Gastroesophageal sphincter (tissue), 4 donors: ENCODE measurements around the gene ARNT2. TPM values are rescaled to one million over a fixed set of nuclear protein-coding genes. Genes with fewer than 3 reads are reported as not detected.

Experiments used
- ATAC-seq: fragments of 150-250 bp; one replicate; pipeline ENCODE4 v1.9.1; 2016; ENCODE audit warnings: mild to moderate bottlenecking, moderate library complexity
- H3K27ac ChIP-seq, 4 donors: fragments of 200-600 bp; sonication (generic) in 3 of 4; 1 replicate in 3 of 4; 2 replicates in 1 of 4; pipeline ENCODE4 v1.5.1; 2016 to 2019
- H3K27me3 ChIP-seq: fragments of 200-600 bp; sonication (generic); one replicate; pipeline ENCODE4 v1.5.1; 2019
- H3K36me3 ChIP-seq, 2 donors: fragments of 200-600 bp; sonication (generic); one replicate each; pipeline ENCODE4 v1.5.1; 2019; ENCODE audit warnings: control low read depth in 1 of 2
- H3K4me1 ChIP-seq, 3 donors: fragments of 200-600 bp; sonication (generic); 1 replicate in 2 of 3; 2 replicates in 1 of 3; pipeline ENCODE4 v1.5.1; 2016 to 2019; ENCODE audit warnings: control low read depth in 2 of 3
- H3K4me3 ChIP-seq, 2 donors: fragments of 200-600 bp; sonication (generic); one replicate each; pipeline ENCODE4 v1.5.1; 2019; ENCODE audit warnings: mild to moderate bottlenecking in 1 of 2, moderate library complexity in 1 of 2
- H3K9me3 ChIP-seq, 3 donors: fragments of 200-600 bp; sonication (generic); one replicate each; pipeline ENCODE4 v1.5.1; 2017 to 2019; ENCODE audit warnings: control low read depth in 2 of 3
- CTCF ChIP-seq, 4 experiments: fragments of 200-600 bp in 2 of 4; fragments of 450-650 bp in 2 of 4; sonication (generic) in 1 of 4; IDR thresholded peaks; one replicate each; pipeline ENCODE4 v1.5.1; 2017 to 2019; ENCODE audit warnings: antibody characterized with exemption in 4 of 4, mild to moderate bottlenecking in 2 of 4, moderate library complexity in 2 of 4
- EP300 ChIP-seq: sonication (generic); formaldehyde crosslinking; IDR thresholded peaks from one replicate; pipeline ENCODE4 v1.6.1; 2017; ENCODE audit warnings: antibody characterized with exemption, mild to moderate bottlenecking
- POLR2A ChIP-seq, 2 donors: fragments of 450-650 bp; IDR thresholded peaks; one replicate each; pipeline ENCODE4 v1.6.1; 2017; ENCODE audit warnings: antibody characterized with exemption in 2 of 2, mild to moderate bottlenecking in 2 of 2, moderate library complexity in 1 of 2
- POLR2AphosphoS5 ChIP-seq: sonication (generic); formaldehyde crosslinking; IDR thresholded peaks from one replicate; pipeline ENCODE4 v1.6.1; 2017; ENCODE audit warnings: antibody characterized with exemption
- WGBS, 2 donors: methylation state at CpG; one replicate each; pipeline ENCODE4 v1.1.5; 2018; ENCODE audit warnings: low coverage in 1 of 2; 5-methylcytosine and 5-hydroxymethylcytosine counted together
- total RNA-seq, 4 donors: library from RNA; depleted of rRNA; stranded (reverse); fragments of >200 nt; gene quantifications; one replicate each; pipeline ENCODE4 v1.1.0, GENCODE V29; 2016

The ARNT2 gene
- total RNA-seq, 4 donors from 2014 or later = 6.7 to 11.6 (median 9.4) TPM

- peaks cover 4 to 22% (median 8%) of the 10 kb centered on the region in 3 donors for H3K4me1 ChIP-seq
- TF ChIP-seq CTCF (IDR thresholded peaks at IDR 0.05) (no peak), POLR2A (IDR thresholded peaks at IDR 0.05) (no peak), EP300 (no peak), POLR2AphosphoS5 (no peak)
- H3K36me3 ChIP-seq = peaks cover 0 to 30% of the 10 kb centered on the region in 2 donors
- WGBS, 2 donors = 92 to 94% methylated on average over 2 of the region's 2 CpGs
- H3K4me3 ChIP-seq = no peak overlapping the region
- no peak for ATAC-seq
- H3K27ac ChIP-seq = no peak overlapping the region
- H3K9me3 ChIP-seq = peaks cover 0 to 16% (median 0%) of the 10 kb centered on the region in 3 donors
- no peaks in the 10 kb centered on the region for H3K27me3 ChIP-seq
These were observed 71.4 kb downstream of the ARNT2 start for GRCh38 chr15:80475572-80475971.

GRCh38 chr15:80476036-80476435 is 71.9 kb downstream of the ARNT2 start:
- H3K4me1 ChIP-seq = peaks cover 4 to 27% (median 11%) of the 10 kb centered on the region in 3 donors
- no peaks in the 10 kb centered on the region for H3K27me3 ChIP-seq
- peaks cover 0 to 25% of the 10 kb centered on the region in 2 donors for H3K36me3 ChIP-seq
- TF ChIP-seq CTCF (IDR thresholded peaks at IDR 0.05) = no peak
- TF ChIP-seq EP300 = no peak
- TF ChIP-seq POLR2A (IDR thresholded peaks at IDR 0.05) = no peak
- TF ChIP-seq POLR2AphosphoS5 = no peak
- peaks cover 0 to 16% (median 0%) of the 10 kb centered on the region in 3 donors for H3K9me3 ChIP-seq
- 94 to 98% methylated on average over 6 of the region's 6 CpGs for WGBS, 2 donors
- no peak overlapping the region for H3K27ac ChIP-seq
- no peak overlapping the region for H3K4me3 ChIP-seq
- ATAC-seq = no peak

GRCh38 chr15:80478075-80478474 is 73.9 kb downstream of the ARNT2 start:
- H3K27me3 ChIP-seq = no peaks in the 10 kb centered on the region
- peaks cover 0 to 22% of the 10 kb centered on the region in 2 donors for H3K36me3 ChIP-seq
- TF ChIP-seq CTCF (IDR thresholded peaks at IDR 0.05) (no peak), EP300 (no peak), POLR2A (IDR thresholded peaks at IDR 0.05) (no peak), POLR2AphosphoS5 (no peak)
- no peak overlapping the region for H3K27ac ChIP-seq
- ATAC-seq = no peak
- H3K9me3 ChIP-seq = peaks cover 0 to 16% (median 0%) of the 10 kb centered on the region in 3 donors
- 80% methylated on average over 2 of the region's 3 CpGs; no CpG with 5 or more reads in 1 of the 2 donors for WGBS, 2 donors
- no peak overlapping the region for H3K4me3 ChIP-seq
- peaks cover 4 to 47% (median 23%) of the 10 kb centered on the region in 3 donors for H3K4me1 ChIP-seq

GRCh38 chr15:80479191-80479590 is 75.0 kb downstream of the ARNT2 start:
- Histone ChIP-seq H3K27me3 (no peaks in the 10 kb centered on the region), H3K27ac (peak overlapping the region in 2 of 4 donors; percentile 72 to 75), H3K36me3 (peaks cover 0 to 22% of the 10 kb centered on the region in 2 donors), H3K9me3 (peaks cover 0 to 16% (median 0%) of the 10 kb centered on the region in 3 donors), H3K4me3 (no peak overlapping the region), H3K4me1 (peaks cover 4 to 58% (median 31%) of the 10 kb centered on the region in 3 donors)
- ATAC-seq = no peak
- TF ChIP-seq CTCF (IDR thresholded peaks at IDR 0.05) (no peak), POLR2AphosphoS5 (no peak), EP300 (no peak), POLR2A (IDR thresholded peaks at IDR 0.05) (no peak)
- 89 to 95% methylated on average over 1 of the region's 1 CpG for WGBS, 2 donors

GRCh38 chr15:80480171-80480811 is 76.1 kb downstream of the ARNT2 start:
- H3K9me3 ChIP-seq = peaks cover 0 to 11% (median 0%) of the 10 kb centered on the region in 3 donors
- 51 to 57% methylated on average over 4 to 5 of the region's 6 CpGs for WGBS, 2 donors
- peak; percentile 63 for ATAC-seq
- peaks cover 6 to 69% (median 40%) of the 10 kb centered on the region in 3 donors for H3K4me1 ChIP-seq
- TF ChIP-seq POLR2AphosphoS5 = no peak
- no peak for TF ChIP-seq POLR2A (IDR thresholded peaks at IDR 0.05)
- no peak for TF ChIP-seq CTCF (IDR thresholded peaks at IDR 0.05)
- no peak for TF ChIP-seq EP300
- H3K4me3 ChIP-seq = no peak overlapping the region
- H3K27me3 ChIP-seq = no peaks in the 10 kb centered on the region
- H3K27ac ChIP-seq = peak overlapping the region in 3 of 4 donors; percentile 72 to 75 (median 74)
- H3K36me3 ChIP-seq = peaks cover 0 to 17% of the 10 kb centered on the region in 2 donors
